Suprapubic skin (tissue), 4 donors: ENCODE data around the gene NEK5. TPM values are rescaled to one million over a fixed set of nuclear protein-coding genes. Genes with fewer than 3 reads are reported as not detected.

Experiments used
- DNase-seq, 2 donors: peaks; one replicate each; pipeline ENCODE4 v3.0.0-alpha.2; 2019; ENCODE audit warnings: low spot score in 2 of 2
- H3K27ac ChIP-seq: fragments of 200-600 bp; sonication (generic); one replicate; pipeline ENCODE4 v1.5.1; 2019
- H3K27me3 ChIP-seq: fragments of 200-600 bp; sonication (generic); one replicate; pipeline ENCODE4 v1.5.1; 2019
- H3K36me3 ChIP-seq: fragments of 200-600 bp; sonication (generic); one replicate; pipeline ENCODE4 v1.5.1; 2019
- H3K4me1 ChIP-seq: fragments of 200-600 bp; sonication (generic); one replicate; pipeline ENCODE4 v1.5.1; 2019
- H3K4me3 ChIP-seq: fragments of 200-600 bp; sonication (generic); one replicate; pipeline ENCODE4 v1.5.1; 2019; ENCODE audit warnings: mild to moderate bottlenecking
- H3K9me3 ChIP-seq: fragments of 200-600 bp; sonication (generic); one replicate; pipeline ENCODE4 v1.5.1; 2019
- EP300 ChIP-seq: sonication (generic); formaldehyde crosslinking; IDR thresholded peaks from one replicate; pipeline ENCODE4 v1.6.1; 2017; ENCODE audit warnings: antibody characterized with exemption
- POLR2A ChIP-seq, 2 donors: fragments of 450-650 bp; IDR thresholded peaks; one replicate each; pipeline ENCODE4 v1.6.1; 2017; ENCODE audit warnings: antibody characterized with exemption in 2 of 2, mild to moderate bottlenecking in 2 of 2, moderate library complexity in 2 of 2
- POLR2AphosphoS5 ChIP-seq, 3 donors: sonication (generic); formaldehyde crosslinking; IDR thresholded peaks; one replicate each; pipeline ENCODE4 v1.6.1; 2017; ENCODE audit warnings: antibody characterized with exemption in 3 of 3
- WGBS: methylation state at CpG from one replicate; pipeline ENCODE4 v1.1.5; 2018; 5-methylcytosine and 5-hydroxymethylcytosine counted together
- total RNA-seq, 4 donors: library from RNA; depleted of rRNA; stranded (reverse); fragments of >200 nt; gene quantifications; one replicate each; pipeline ENCODE4 v1.1.0, GENCODE V29; 2016
- TF ChIP-seq, protein P1 (sequence below), 2 donors: fragments of 200-600 bp in 1 of 2; fragments of 450-650 bp in 1 of 2; sonication (generic) in 1 of 2; IDR thresholded peaks; one replicate each; pipeline ENCODE4 v1.5.1; 2016 to 2019; ENCODE audit warnings: antibody characterized with exemption in 2 of 2, mild to moderate bottlenecking in 1 of 2, moderate library complexity in 1 of 2

The NEK5 gene
- total RNA-seq, 4 donors from 2014 or later, result 0.38 to 0.51 (median 0.42) TPM; not detected in 1

DNA sequence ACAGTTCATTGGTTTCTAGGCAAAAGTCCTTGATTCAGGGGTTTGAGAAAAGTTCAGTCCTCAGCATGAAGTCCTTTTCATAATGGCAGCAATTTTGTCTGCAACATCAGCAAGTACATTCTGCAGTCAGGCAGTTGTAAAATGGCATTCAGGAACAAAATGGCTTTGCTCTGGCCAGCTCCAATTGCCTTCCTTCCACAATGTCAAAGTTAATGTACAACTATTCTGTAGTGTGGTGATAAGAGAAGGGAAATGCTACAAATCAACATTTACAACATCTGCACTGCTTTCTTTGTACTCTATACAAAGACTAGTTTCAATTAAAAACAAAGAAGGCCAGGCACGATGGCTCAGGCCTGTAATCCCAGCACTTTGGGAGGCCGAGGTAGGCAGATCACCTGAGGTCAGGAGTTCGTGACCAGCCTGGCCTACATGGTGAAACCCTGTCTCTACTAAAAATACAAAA, 32.3 kb upstream of the NEK5 start:
- H3K27me3 ChIP-seq, result no peaks in the 10 kb centered on the region
- no peak overlapping the region for H3K4me3 ChIP-seq
- H3K27ac ChIP-seq, result no peak overlapping the region
- TF ChIP-seq EP300 (no peak), POLR2AphosphoS5 (IDR thresholded peaks at IDR 0.05) (no peak), POLR2A (IDR thresholded peaks at IDR 0.05) (no peak)
- TF ChIP-seq, protein P1, sequence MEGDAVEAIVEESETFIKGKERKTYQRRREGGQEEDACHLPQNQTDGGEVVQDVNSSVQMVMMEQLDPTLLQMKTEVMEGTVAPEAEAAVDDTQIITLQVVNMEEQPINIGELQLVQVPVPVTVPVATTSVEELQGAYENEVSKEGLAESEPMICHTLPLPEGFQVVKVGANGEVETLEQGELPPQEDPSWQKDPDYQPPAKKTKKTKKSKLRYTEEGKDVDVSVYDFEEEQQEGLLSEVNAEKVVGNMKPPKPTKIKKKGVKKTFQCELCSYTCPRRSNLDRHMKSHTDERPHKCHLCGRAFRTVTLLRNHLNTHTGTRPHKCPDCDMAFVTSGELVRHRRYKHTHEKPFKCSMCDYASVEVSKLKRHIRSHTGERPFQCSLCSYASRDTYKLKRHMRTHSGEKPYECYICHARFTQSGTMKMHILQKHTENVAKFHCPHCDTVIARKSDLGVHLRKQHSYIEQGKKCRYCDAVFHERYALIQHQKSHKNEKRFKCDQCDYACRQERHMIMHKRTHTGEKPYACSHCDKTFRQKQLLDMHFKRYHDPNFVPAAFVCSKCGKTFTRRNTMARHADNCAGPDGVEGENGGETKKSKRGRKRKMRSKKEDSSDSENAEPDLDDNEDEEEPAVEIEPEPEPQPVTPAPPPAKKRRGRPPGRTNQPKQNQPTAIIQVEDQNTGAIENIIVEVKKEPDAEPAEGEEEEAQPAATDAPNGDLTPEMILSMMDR (IDR thresholded peaks at IDR 0.05), result no peak
- H3K4me1 ChIP-seq, result peaks cover 19% of the 10 kb centered on the region
- 80% methylated on average over 3 of the region's 3 CpGs for WGBS
- DNase-seq, result no peak
- peaks cover 6% of the 10 kb centered on the region for H3K36me3 ChIP-seq
- no peaks in the 10 kb centered on the region for H3K9me3 ChIP-seq

DNA sequence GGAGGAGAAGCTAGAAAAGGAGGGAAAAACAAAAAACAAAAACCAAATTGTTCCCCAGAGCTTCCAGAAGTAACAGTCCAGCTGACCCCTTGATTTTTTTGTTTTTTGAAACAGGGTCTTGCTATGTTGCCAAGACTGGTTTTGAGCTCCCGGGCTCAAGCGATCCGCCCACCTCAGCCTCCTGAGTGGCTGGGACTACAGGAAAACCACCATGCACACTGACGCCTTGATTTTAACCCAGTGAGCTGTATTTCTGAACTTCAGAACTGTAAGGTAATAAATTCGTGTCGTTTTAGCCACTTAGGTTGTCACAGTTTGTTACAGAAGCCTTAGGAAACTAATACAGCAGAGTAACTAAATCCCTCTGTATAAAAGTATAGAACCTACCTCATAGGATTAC, 31.6 kb upstream of the NEK5 start:
- no peaks in the 10 kb centered on the region for H3K27me3 ChIP-seq
- TF ChIP-seq POLR2AphosphoS5 (IDR thresholded peaks at IDR 0.05) (no peak), POLR2A (IDR thresholded peaks at IDR 0.05) (no peak), EP300 (no peak)
- TF ChIP-seq, protein P1 (IDR thresholded peaks at IDR 0.05), result no peak
- DNase-seq, result no peak
- peaks cover 4% of the 10 kb centered on the region for H3K36me3 ChIP-seq
- H3K4me3 ChIP-seq, result no peak overlapping the region
- no peaks in the 10 kb centered on the region for H3K9me3 ChIP-seq
- no peak overlapping the region for H3K27ac ChIP-seq
- 75% methylated on average over 6 of the region's 6 CpGs for WGBS
- peaks cover 19% of the 10 kb centered on the region for H3K4me1 ChIP-seq

DNA sequence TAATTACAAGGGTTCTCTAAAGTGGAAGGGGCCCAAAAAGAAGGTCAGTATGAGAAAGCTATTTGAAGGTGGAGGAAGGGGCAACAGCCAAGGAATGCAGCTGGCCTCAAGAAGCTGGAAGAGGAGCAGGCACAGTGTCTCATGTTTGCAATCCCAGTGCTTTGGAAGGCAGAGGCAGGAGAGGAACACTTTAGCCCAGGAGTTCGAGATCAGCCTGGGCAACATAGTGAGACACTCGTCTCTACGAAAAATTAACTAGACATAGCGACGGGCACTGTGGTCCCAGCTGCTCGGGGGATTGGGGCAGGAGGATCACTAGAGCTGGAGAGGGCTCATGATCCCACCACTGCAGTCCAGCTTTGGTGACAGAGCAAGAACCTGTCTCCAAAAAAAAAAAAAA, 31.2 kb upstream of the NEK5 start:
- Histone ChIP-seq H3K27me3 (no peaks in the 10 kb centered on the region), H3K4me3 (peak overlapping the region; percentile 99), H3K4me1 (peaks cover 19% of the 10 kb centered on the region), H3K27ac (no peak overlapping the region), H3K36me3 (peaks cover 5% of the 10 kb centered on the region), H3K9me3 (no peaks in the 10 kb centered on the region)
- TF ChIP-seq POLR2A (IDR thresholded peaks at IDR 0.05) (no peak), POLR2AphosphoS5 (IDR thresholded peaks at IDR 0.05) (no peak), EP300 (no peak)
- TF ChIP-seq, protein P1 (IDR thresholded peaks at IDR 0.05), result no peak
- WGBS, result 94% methylated on average over 6 of the region's 6 CpGs
- DNase-seq, result no peak

DNA sequence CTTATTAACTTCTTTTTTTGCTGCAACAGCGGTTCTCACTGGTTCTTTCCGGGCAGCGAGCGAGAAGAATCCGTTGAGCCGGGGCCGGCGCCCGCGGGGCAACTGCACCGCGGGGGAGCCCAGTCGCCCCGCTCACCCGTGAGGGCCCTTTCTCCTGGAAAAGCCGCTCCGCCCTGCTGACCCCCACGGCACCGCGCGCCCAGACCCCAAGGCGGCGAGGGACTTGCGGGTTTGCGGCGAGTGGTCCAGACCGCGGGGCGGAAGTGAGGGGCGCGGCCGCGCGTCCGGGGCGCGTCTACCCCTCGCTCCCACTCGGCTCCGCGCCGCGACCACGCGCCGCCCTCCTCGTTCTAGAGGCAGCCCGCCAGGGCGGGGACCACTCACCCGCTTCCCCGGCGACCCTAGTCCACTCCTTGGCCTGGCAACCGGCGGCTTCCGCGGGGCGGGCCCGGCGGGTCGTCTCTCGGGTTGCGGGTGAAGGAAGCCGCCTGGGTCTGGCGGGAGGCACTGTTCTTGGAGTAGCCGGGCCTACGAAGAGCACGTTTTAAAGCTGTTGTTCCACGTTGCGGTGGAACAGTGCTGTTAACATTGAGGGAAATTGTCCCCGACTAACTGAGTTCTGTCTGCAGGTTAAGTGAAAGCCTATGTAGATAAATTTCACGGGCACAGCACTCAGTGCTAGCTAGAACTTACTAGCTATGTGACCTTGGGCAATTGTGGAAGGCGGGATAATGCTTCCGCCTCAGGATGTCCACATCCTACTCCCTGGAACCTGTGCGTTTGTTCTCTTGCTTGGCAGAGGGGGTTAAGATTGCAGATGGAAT, 30.5 kb upstream of the NEK5 start, which contains the start of gene NEK3:
NEK3 (minus strand) TSS at position 439 of the 824 bp plus-strand sequence. CDS start 3,406 bp downstream, outside the sequence.
- peak within 1 kb of the TSS; percentile 90 for H3K27ac ChIP-seq
- TF ChIP-seq, protein P1 (IDR thresholded peaks at IDR 0.05), result no peak
- no peak for TF ChIP-seq POLR2AphosphoS5 (IDR thresholded peaks at IDR 0.05)
- TF ChIP-seq POLR2A (IDR thresholded peaks at IDR 0.05), result peak in 1 of 2 donors; percentile 33
- H3K36me3 ChIP-seq, result peaks cover 5% of the 10 kb centered on the region
- H3K27me3 ChIP-seq, result no peaks in the 10 kb centered on the region
- H3K4me1 ChIP-seq, result peaks cover 19% of the 10 kb centered on the region
- DNase-seq, result peak; percentile 82 to 84
- peak within 1 kb of the TSS; percentile 99 for H3K4me3 ChIP-seq
- H3K9me3 ChIP-seq, result no peaks in the 10 kb centered on the region
- WGBS, result 27% methylated on average over 5 of the region's 74 CpGs

DNA sequence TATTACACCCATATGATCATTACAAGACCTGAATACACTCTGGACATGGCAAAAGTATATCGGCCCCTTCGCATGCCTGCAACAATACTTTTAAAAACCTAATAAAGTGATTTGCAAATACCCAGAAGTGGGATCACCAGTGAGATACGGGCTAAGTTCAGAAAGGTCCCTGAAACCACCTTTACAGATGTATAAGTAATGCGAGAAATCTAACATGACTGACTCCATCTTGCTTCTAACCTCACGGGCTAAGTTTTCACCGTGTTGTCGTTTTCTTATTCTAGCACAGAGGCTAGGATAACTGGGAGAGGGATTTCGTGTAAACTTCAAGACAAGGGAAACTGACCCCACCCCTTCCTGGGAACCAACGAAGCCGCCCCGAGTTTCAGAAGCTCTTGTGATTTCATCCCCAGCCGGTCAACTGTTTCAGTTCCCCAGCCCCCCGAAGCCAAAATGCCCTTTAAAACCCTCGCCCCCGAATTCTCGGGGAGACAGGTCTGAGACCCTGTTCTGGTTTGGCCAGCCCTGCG, 29.8 kb upstream of the NEK5 start:
- H3K27me3 ChIP-seq, result no peaks in the 10 kb centered on the region
- peak in 1 of 2 donors; percentile 81 for DNase-seq
- no peaks in the 10 kb centered on the region for H3K9me3 ChIP-seq
- H3K4me1 ChIP-seq, result peaks cover 19% of the 10 kb centered on the region
- H3K27ac ChIP-seq, result peak overlapping the region; percentile 90
- peak overlapping the region; percentile 99 for H3K4me3 ChIP-seq
- 11% methylated on average over 17 of the region's 17 CpGs for WGBS
- TF ChIP-seq POLR2AphosphoS5 (IDR thresholded peaks at IDR 0.05), result no peak
- TF ChIP-seq, protein P1 (IDR thresholded peaks at IDR 0.05), result no peak
- TF ChIP-seq POLR2A (IDR thresholded peaks at IDR 0.05), result no peak
- TF ChIP-seq EP300, result no peak
- H3K36me3 ChIP-seq, result peaks cover 5% of the 10 kb centered on the region
